ENCODE measurements around the gene IFITM1. TPM values are rescaled to one million over a fixed set of nuclear protein-coding genes. Genes with fewer than 3 reads are reported as not detected.
"Not testable (repeated sequence)": the region's sequence is repeated elsewhere in the genome, so short reads cannot be mapped to it uniquely, and the experiment has no call there.

Gene IFITM1
- total RNA-seq, 1 donor from 2014 or later: 208 TPM

GRCh38 chr11:285021-285893, 28.6 kb upstream of the IFITM1 start:
- H3K27me3 Mint-ChIP-seq (ENCODE audit: insufficient read depth): peaks cover 16% of the 10 kb centered on the region
- no peak for DNase-seq (ENCODE audit: low spot score)
- intact Hi-C loops (cut with micrococcal nuclease): loop anchor here (5.0 kb wide), 3 partner anchors 33 to 72 kb away; partner anchors contain the start of genes PSMD13 and SIRT3
- H3K4me1 Mint-ChIP-seq (ENCODE audit: low read depth): peaks cover 50% of the 10 kb centered on the region
- peaks cover 25% of the 10 kb centered on the region for H3K36me3 Mint-ChIP-seq (ENCODE audit: low read depth)
- peak overlapping the region; percentile 26 for H3K4me3 Mint-ChIP-seq
- no peaks in the 10 kb centered on the region for H3K9me3 Mint-ChIP-seq
- peak overlapping the region; percentile 44 for H3K27ac Mint-ChIP-seq

- H3K9me3 Mint-ChIP-seq: no peaks in the 10 kb centered on the region
- peaks cover 23% of the 10 kb centered on the region for H3K36me3 Mint-ChIP-seq (ENCODE audit: low read depth)
- H3K27ac Mint-ChIP-seq: peak overlapping the region; percentile 44
- no peak for DNase-seq (ENCODE audit: low spot score)
- no peak overlapping the region for H3K4me3 Mint-ChIP-seq
- peaks cover 51% of the 10 kb centered on the region for H3K4me1 Mint-ChIP-seq (ENCODE audit: low read depth)
- intact Hi-C loops (cut with micrococcal nuclease): loop anchor here (5.0 kb wide), 3 partner anchors 34 to 71 kb away; partner anchors contain the start of genes PSMD13 and SIRT3
- H3K27me3 Mint-ChIP-seq (ENCODE audit: insufficient read depth): peaks cover 16% of the 10 kb centered on the region
These were observed 28.0 kb upstream of the IFITM1 start for GRCh38 chr11:285894-286220.

GRCh38 chr11:286977-287820, 26.6 kb upstream of the IFITM1 start:
- H3K27ac Mint-ChIP-seq: peak overlapping the region; percentile 98
- peaks cover 12% of the 10 kb centered on the region for H3K27me3 Mint-ChIP-seq (ENCODE audit: insufficient read depth)
- intact Hi-C loops (cut with micrococcal nuclease): loop anchor here (5.0 kb wide), 3 partner anchors 35 to 70 kb away; partner anchors contain the start of genes PSMD13 and SIRT3

GRCh38 chr11:287821-288477, 25.9 kb upstream of the IFITM1 start:
- peak overlapping the region; percentile 98 for H3K27ac Mint-ChIP-seq
- no peaks in the 10 kb centered on the region for H3K9me3 Mint-ChIP-seq
- H3K27me3 Mint-ChIP-seq (ENCODE audit: insufficient read depth): peaks cover 6% of the 10 kb centered on the region
- intact Hi-C loops (cut with micrococcal nuclease): loop anchor here (2.0 to 5.0 kb wide), 5 partner anchors 19 to 69 kb away; partner anchors contain the start of genes PSMD13 and SIRT3
- peaks cover 18% of the 10 kb centered on the region for H3K36me3 Mint-ChIP-seq (ENCODE audit: low read depth)
- peaks cover 42% of the 10 kb centered on the region for H3K4me1 Mint-ChIP-seq (ENCODE audit: low read depth)
- peak overlapping the region; percentile 95 for H3K4me3 Mint-ChIP-seq
- no peak for DNase-seq (ENCODE audit: low spot score)

More at GRCh38 chr11:286977-287820, 26.6 kb upstream of the IFITM1 start:
- Mint-ChIP-seq H3K36me3 (ENCODE audit: low read depth) (peaks cover 26% of the 10 kb centered on the region), H3K4me1 (ENCODE audit: low read depth) (peaks cover 49% of the 10 kb centered on the region), H3K4me3 (peak overlapping the region; percentile 95)
- H3K9me3 Mint-ChIP-seq: not testable (repeated sequence)
- DNase-seq (ENCODE audit: low spot score): peak; percentile 57

- Mint-ChIP-seq H3K4me3 (peak within 1 kb of the TSS; percentile 95), H3K27ac (peak within 1 kb of the TSS; percentile 98)
- intact Hi-C loops (cut with micrococcal nuclease): loop anchor here (2.0 to 5.0 kb wide), 5 partner anchors 20 to 69 kb away; partner anchors contain the start of genes PSMD13 and SIRT3
These were observed 25.1 kb upstream of the IFITM1 start, which contains the start of gene PGGHG for GRCh38 chr11:288478-289397. Gene PGGHG, plus strand, starts transcription at chr11:289126. Its CDS starts 691 bp downstream, at chr11:289817.

GRCh38 chr11:289398-289711, 24.5 kb upstream of the IFITM1 start:
- no peak for DNase-seq (ENCODE audit: low spot score)
- Mint-ChIP-seq H3K27ac (peak overlapping the region; percentile 55), H3K4me1 (ENCODE audit: low read depth) (peaks cover 33% of the 10 kb centered on the region), H3K27me3 (ENCODE audit: insufficient read depth) (peaks cover 6% of the 10 kb centered on the region), H3K4me3 (peak overlapping the region; percentile 71), H3K36me3 (ENCODE audit: low read depth) (peaks cover 15% of the 10 kb centered on the region), H3K9me3 (no peaks in the 10 kb centered on the region)
- intact Hi-C loops (cut with micrococcal nuclease): loop anchor here (2.0 to 5.0 kb wide), 5 partner anchors 19 to 68 kb away; partner anchors contain the start of genes PSMD13 and SIRT3

More at GRCh38 chr11:288478-289397, 25.1 kb upstream of the IFITM1 start, which contains the start of gene PGGHG:
- peak; percentile 68 for DNase-seq (ENCODE audit: low spot score)
- Mint-ChIP-seq H3K9me3 (no peaks in the 10 kb centered on the region), H3K36me3 (ENCODE audit: low read depth) (peaks cover 15% of the 10 kb centered on the region), H3K27me3 (ENCODE audit: insufficient read depth) (peaks cover 6% of the 10 kb centered on the region), H3K4me1 (ENCODE audit: low read depth) (peaks cover 35% of the 10 kb centered on the region)

GRCh38 chr11:289712-290620, 23.9 kb upstream of the IFITM1 start:
- Mint-ChIP-seq H3K36me3 (ENCODE audit: low read depth) (peaks cover 15% of the 10 kb centered on the region), H3K4me1 (ENCODE audit: low read depth) (peaks cover 33% of the 10 kb centered on the region), H3K9me3 (no peaks in the 10 kb centered on the region), H3K27me3 (ENCODE audit: insufficient read depth) (peaks cover 6% of the 10 kb centered on the region), H3K27ac (peak overlapping the region; percentile 65), H3K4me3 (peak overlapping the region; percentile 71)
- DNase-seq (ENCODE audit: low spot score): no peak
- intact Hi-C loops (cut with micrococcal nuclease): loop anchor here (2.0 to 5.0 kb wide), 5 partner anchors 19 to 67 kb away; partner anchors contain the start of genes PSMD13 and SIRT3

GRCh38 chr11:290621-291231, 23.1 kb upstream of the IFITM1 start:
- H3K4me1 Mint-ChIP-seq (ENCODE audit: low read depth): peaks cover 29% of the 10 kb centered on the region
- no peaks in the 10 kb centered on the region for H3K9me3 Mint-ChIP-seq
- H3K4me3 Mint-ChIP-seq: peak overlapping the region; percentile 71
- peaks cover 6% of the 10 kb centered on the region for H3K27me3 Mint-ChIP-seq (ENCODE audit: insufficient read depth)
- intact Hi-C loops (cut with micrococcal nuclease): no loop called here
- peak overlapping the region; percentile 44 for H3K27ac Mint-ChIP-seq
- H3K36me3 Mint-ChIP-seq (ENCODE audit: low read depth): peaks cover 11% of the 10 kb centered on the region
- no peak for DNase-seq (ENCODE audit: low spot score)

- intact Hi-C loops (cut with micrococcal nuclease): no loop called here
- Mint-ChIP-seq H3K36me3 (ENCODE audit: low read depth) (peaks cover 11% of the 10 kb centered on the region), H3K27ac (peak overlapping the region; percentile 44), H3K4me3 (peak overlapping the region; percentile 71), H3K27me3 (ENCODE audit: insufficient read depth) (peaks cover 6% of the 10 kb centered on the region), H3K4me1 (ENCODE audit: low read depth) (peaks cover 21% of the 10 kb centered on the region), H3K9me3 (no peaks in the 10 kb centered on the region)
- no peak for DNase-seq (ENCODE audit: low spot score)
These were observed 22.3 kb upstream of the IFITM1 start for GRCh38 chr11:291281-292210.
